Nephron (organoid): ENCODE measurements around the gene SLC34A1.
A peak's percentile ranks its signal among the peaks of the same experiment; 100 is the strongest.

Source experiments
- H3K27ac Mint-ChIP-seq, 3 experiments: 2 replicates each; pipeline ENCODE4 v1.8.0; 2020; ENCODE audit warnings: mixed read lengths in 3 of 3, mild to moderate bottlenecking in 2 of 3, moderate library complexity in 1 of 3
- H3K27me3 Mint-ChIP-seq: 2 replicates; pipeline ENCODE4 v1.8.0; 2021; ENCODE audit warnings: low read depth, mild to moderate bottlenecking, moderate library complexity, mixed read lengths
- H3K36me3 Mint-ChIP-seq: 2 replicates; pipeline ENCODE4 v1.8.0; 2020; ENCODE audit warnings: low read depth, mixed read lengths
- H3K4me1 Mint-ChIP-seq: 2 replicates; pipeline ENCODE4 v1.8.0; 2020; ENCODE audit warnings: mixed read lengths
- H3K4me3 Mint-ChIP-seq, 3 experiments: 2 replicates each; pipeline ENCODE4 v1.8.0; 2020; ENCODE audit warnings: mild to moderate bottlenecking in 3 of 3, mixed read lengths in 3 of 3, moderate library complexity in 2 of 3
- H3K9me3 Mint-ChIP-seq: 2 replicates; pipeline ENCODE4 v1.8.0; 2020; ENCODE audit warnings: mixed read lengths
- CTCF ChIP-seq, 3 experiments: fragments of 200-600 bp; sonication (generic); IDR thresholded peaks; one replicate each; pipeline ENCODE4 v1.5.0; 2021; ENCODE audit warnings: antibody characterized with exemption in 3 of 3; ENCODE audit not compliant: unreplicated experiment in 3 of 3

SLC34A1 gene

DNA sequence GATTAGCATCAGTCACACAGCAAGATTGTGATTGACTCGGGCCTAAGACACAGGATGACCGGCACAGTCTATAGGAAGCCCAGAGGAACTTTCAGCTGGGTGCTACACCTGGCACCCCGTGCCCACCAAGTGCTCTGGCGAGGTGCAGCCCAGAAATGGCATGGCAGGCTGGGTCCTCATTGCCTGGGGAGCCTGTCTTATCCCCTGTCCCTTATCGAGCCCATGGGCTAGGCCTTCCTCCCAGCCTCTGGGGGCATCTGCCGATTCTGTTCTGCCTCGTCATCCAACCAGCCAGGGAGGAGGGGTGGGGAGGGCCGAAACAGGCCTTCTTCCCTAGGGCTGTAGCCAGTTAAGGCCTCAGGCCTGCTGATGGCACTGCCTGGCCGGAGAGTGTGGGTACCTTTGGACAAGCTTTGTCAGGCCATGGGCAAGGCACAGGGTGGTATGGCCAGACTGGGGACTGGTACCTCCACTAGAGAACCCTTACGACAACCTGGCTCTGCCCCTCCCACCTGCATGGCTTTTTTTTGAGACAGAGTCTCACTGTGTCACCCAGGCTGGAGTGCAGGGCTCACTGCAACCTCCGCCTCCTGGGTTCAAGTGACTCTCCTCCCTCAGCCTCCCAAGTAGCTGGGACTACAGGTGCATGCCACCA is 43.8 kb downstream of the SLC34A1 start:
- Mint-ChIP-seq H3K36me3 (peaks cover 5% of the 10 kb centered on the region), H3K4me1 (peaks cover 15% of the 10 kb centered on the region), H3K27ac (no peak overlapping the region), H3K9me3 (no peaks in the 10 kb centered on the region), H3K27me3 (peaks cover 4% of the 10 kb centered on the region), H3K4me3 (peak overlapping the region; percentile 88 to 91 (median 89))
- no peak for TF ChIP-seq CTCF (IDR thresholded peaks at IDR 0.05; ENCODE audit: unreplicated experiment in 3 of 3)

DNA sequence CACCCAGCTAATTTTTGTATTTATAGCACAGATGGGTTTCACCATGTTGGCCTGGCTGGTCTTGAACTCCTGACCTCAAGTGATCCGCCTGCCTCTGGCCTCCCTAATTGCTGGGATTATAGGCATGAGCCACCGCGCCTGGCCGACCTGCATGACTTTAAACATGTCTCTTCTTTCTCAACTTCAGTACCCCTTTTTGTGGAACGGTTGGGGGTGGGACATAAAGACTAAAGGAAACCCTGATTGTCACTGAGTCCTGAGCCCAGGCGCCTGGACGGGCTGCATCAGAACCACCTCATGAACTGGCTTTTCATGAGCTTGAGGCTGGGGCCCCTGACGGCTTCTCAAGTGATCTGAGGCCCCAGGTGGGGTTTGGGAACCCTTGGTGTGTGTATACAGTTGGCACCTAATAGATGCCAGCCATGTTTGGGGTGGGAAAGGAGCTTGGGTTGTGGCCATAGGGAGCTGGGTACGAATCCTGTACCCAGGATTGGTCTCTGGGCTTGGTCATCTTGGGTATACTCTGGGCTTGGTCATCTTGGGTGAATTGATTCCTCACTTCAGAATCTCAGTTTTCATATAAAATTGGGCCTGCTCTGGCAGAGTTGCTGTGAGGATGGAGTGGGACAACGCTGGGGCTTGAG is 44.5 kb downstream of the SLC34A1 start:
- TF ChIP-seq CTCF (IDR thresholded peaks at IDR 0.05; ENCODE audit: unreplicated experiment in 3 of 3), result no peak
- H3K27ac Mint-ChIP-seq, result peak overlapping the region in 2 of 3 experiments; percentile 37 to 39
- H3K4me3 Mint-ChIP-seq, result peak overlapping the region; percentile 54 to 91 (median 63)
- peaks cover 8% of the 10 kb centered on the region for H3K36me3 Mint-ChIP-seq
- peaks cover 15% of the 10 kb centered on the region for H3K4me1 Mint-ChIP-seq
- peaks cover 4% of the 10 kb centered on the region for H3K27me3 Mint-ChIP-seq
- H3K9me3 Mint-ChIP-seq, result no peaks in the 10 kb centered on the region

- Mint-ChIP-seq H3K9me3 (no peaks in the 10 kb centered on the region), H3K27ac (peak overlapping the region in 2 of 3 experiments; percentile 37 to 39), H3K27me3 (peaks cover 4% of the 10 kb centered on the region), H3K36me3 (peaks cover 8% of the 10 kb centered on the region), H3K4me1 (peaks cover 15% of the 10 kb centered on the region), H3K4me3 (peak overlapping the region; percentile 54 to 91 (median 66))
- no peak for TF ChIP-seq CTCF (IDR thresholded peaks at IDR 0.05; ENCODE audit: unreplicated experiment in 3 of 3)
Observed at GRCh38 chr5:177429248-177430040, 45.2 kb downstream of the SLC34A1 start.

GRCh38 chr5:177430140-177430951 is 46.1 kb downstream of the SLC34A1 start:
- Mint-ChIP-seq H3K36me3 (peaks cover 11% of the 10 kb centered on the region), H3K9me3 (no peaks in the 10 kb centered on the region), H3K27ac (no peak overlapping the region), H3K4me1 (peaks cover 15% of the 10 kb centered on the region), H3K27me3 (peaks cover 3% of the 10 kb centered on the region), H3K4me3 (peak overlapping the region; percentile 44 to 70 (median 47))
- TF ChIP-seq CTCF (IDR thresholded peaks at IDR 0.05; ENCODE audit: unreplicated experiment in 3 of 3), result no peak

GRCh38 chr5:177430972-177431316 is 46.7 kb downstream of the SLC34A1 start:
- H3K4me3 Mint-ChIP-seq, result no peak overlapping the region
- peaks cover 15% of the 10 kb centered on the region for H3K4me1 Mint-ChIP-seq
- no peak overlapping the region for H3K27ac Mint-ChIP-seq
- H3K36me3 Mint-ChIP-seq, result peaks cover 13% of the 10 kb centered on the region
- TF ChIP-seq CTCF (IDR thresholded peaks at IDR 0.05; ENCODE audit: unreplicated experiment in 3 of 3), result no peak
- no peaks in the 10 kb centered on the region for H3K9me3 Mint-ChIP-seq
- no peaks in the 10 kb centered on the region for H3K27me3 Mint-ChIP-seq
